Measurements from ENCODE around the gene PCDH7.

Gene PCDH7

GRCh38 chr4:30727409-30727808, 7.2 kb downstream of the PCDH7 start:
- no peak for DNase-seq

GRCh38 chr4:30728311-30728710, 8.1 kb downstream of the PCDH7 start:
- no peak for DNase-seq

GRCh38 chr4:30743897-30744296, 23.7 kb downstream of the PCDH7 start:
- no peak for DNase-seq

GRCh38 chr4:30744386-30744785, 24.2 kb downstream of the PCDH7 start:
- DNase-seq: peak; percentile 16

- peak; percentile 77 for DNase-seq
Observed at GRCh38 chr4:30744957-30745640, 24.9 kb downstream of the PCDH7 start.

- DNase-seq: no peak
Observed at GRCh38 chr4:30746735-30747134, 26.6 kb downstream of the PCDH7 start.

- DNase-seq: peak; percentile 49
Observed at GRCh38 chr4:30753316-30753715, 33.1 kb downstream of the PCDH7 start.

- peak; percentile 57 for DNase-seq
Observed at GRCh38 chr4:30754021-30754420, 33.9 kb downstream of the PCDH7 start.

- DNase-seq: peak; percentile 72
Observed at GRCh38 chr4:30755346-30755745, 35.2 kb downstream of the PCDH7 start.

GRCh38 chr4:30756553-30756952, 36.4 kb downstream of the PCDH7 start:
- no peak for DNase-seq

GRCh38 chr4:30757357-30757756, 37.2 kb downstream of the PCDH7 start:
- peak; percentile 78 for DNase-seq

GRCh38 chr4:30760551-30760950, 40.4 kb downstream of the PCDH7 start:
- no peak for DNase-seq

- peak; percentile 58 for DNase-seq
Observed at GRCh38 chr4:30763321-30763727, 43.2 kb downstream of the PCDH7 start.

- DNase-seq: no peak
Observed at GRCh38 chr4:30765022-30765421, 44.9 kb downstream of the PCDH7 start.

- no peak for DNase-seq
Observed at GRCh38 chr4:30767147-30767845, 47.1 kb downstream of the PCDH7 start.

- no peak for DNase-seq
Observed at GRCh38 chr4:30768277-30768676, 48.1 kb downstream of the PCDH7 start.

GRCh38 chr4:30769093-30769492, 48.9 kb downstream of the PCDH7 start:
- no peak for DNase-seq

GRCh38 chr4:30770049-30770549, 49.9 kb downstream of the PCDH7 start:
- DNase-seq: no peak

- no peak for DNase-seq
Observed at GRCh38 chr4:30770812-30771211, 50.6 kb downstream of the PCDH7 start.

GRCh38 chr4:30776451-30776850, 56.3 kb downstream of the PCDH7 start:
- DNase-seq: no peak

- no peak for DNase-seq
Observed at GRCh38 chr4:30776921-30777415, 56.8 kb downstream of the PCDH7 start.

Measured in fibroblast of skin of back (primary cell).